Motor neuron (in vitro differentiated cells): ENCODE results near the gene MYO5C. TPM values are rescaled to one million over a fixed set of nuclear protein-coding genes. Genes with fewer than 3 reads are reported as not detected.
A peak's percentile ranks its signal among the peaks of the same experiment; 100 is the strongest.

Experiments used
- ATAC-seq, 8 experiments: fragments of 200-7000 bp; cut with Tn5 transposase; replicated peaks in 6 of 8; 2 replicates each; pipeline ENCODE4 v1.8.0; 2021; ENCODE audit warnings: mild to moderate bottlenecking in 8 of 8, moderate library complexity in 8 of 8
- H3K27ac ChIP-seq, 2 donors: fragments of 250-450 bp; sonication (Bioruptor Pico); 2 replicates each; pipeline ENCODE4 v1.9.0; 2021; ENCODE audit warnings: antibody characterized with exemption in 2 of 2, mild to moderate bottlenecking in 2 of 2, moderate library complexity in 1 of 2
- H3K4me1 ChIP-seq, 2 donors: fragments of 250-450 bp; sonication (Bioruptor Pico); replicated peaks in 1 of 2; 2 replicates each; pipeline ENCODE4 v1.6.1; 2021; ENCODE audit warnings: antibody characterized with exemption in 2 of 2, mild to moderate bottlenecking in 2 of 2, moderate library complexity in 1 of 2
- H3K4me3 ChIP-seq, 5 donors: fragments of 250-450 bp; sonication (Bioruptor Pico); 2 replicates each; pipeline ENCODE4 v1.9.0; 2021; ENCODE audit warnings: antibody characterized with exemption in 5 of 5, mild to moderate bottlenecking in 5 of 5, moderate library complexity in 4 of 5
- whole genome bisulfite sequencing, 10 experiments: fragments of 450-650 bp; shearing (Covaris generic); methylation state at CpG; one replicate each; pipeline ENCODE4 v1.0.0; 2022; 5-methylcytosine and 5-hydroxymethylcytosine counted together
- in situ Hi-C, 9 experiments: fragments of 400-800 bp; cut with MboI; loops; one replicate each; pipeline ENCODE4 v1.15.0; 2021; ENCODE audit warnings: low sequenced_read_pairs in 9 of 9, low pct_unique_long_range_greater_than_20kb in 2 of 9; ENCODE audit not compliant: unreplicated experiment in 9 of 9
- total RNA-seq, 8 experiments: library from RNA; unstranded; fragments of 300-600 nt; gene quantifications; 2 replicates each; pipeline versions ENCODE4 v1.2.3 to v1.2.4, GENCODE V29; 2022

The MYO5C gene
- total RNA-seq, 8 experiments from 2014 or later, result 0.27 to 5.3 (median 0.85) TPM

GRCh38 chr15:52163321-52164190, 132.0 kb downstream of the MYO5C start:
- no peaks in the 10 kb centered on the region for H3K4me1 ChIP-seq
- in situ Hi-C loops, result no loop called here
- 65 to 100% (median 90%) methylated on average over 1 to 9 of the region's 19 CpGs; no CpG with 5 or more reads in 5 of the 10 experiments for WGBS, 10 experiments
- no peak overlapping the region for H3K4me3 ChIP-seq
- H3K27ac ChIP-seq, result no peak overlapping the region
- ATAC-seq, result no peak

GRCh38 chr15:52162876-52163275, 132.7 kb downstream of the MYO5C start:
- 60 to 95% (median 89%) methylated on average over 1 to 13 of the region's 22 CpGs; no CpG with 5 or more reads in 6 of the 10 experiments for WGBS, 10 experiments
- no peaks in the 10 kb centered on the region for H3K4me1 ChIP-seq
- H3K4me3 ChIP-seq, result no peak overlapping the region
- no peak for ATAC-seq
- in situ Hi-C loops, result no loop called here
- H3K27ac ChIP-seq, result no peak overlapping the region

- no peak for ATAC-seq
- Histone ChIP-seq H3K4me3 (no peak overlapping the region), H3K4me1 (no peaks in the 10 kb centered on the region), H3K27ac (no peak overlapping the region)
- in situ Hi-C loops, result no loop called here
- WGBS, 10 experiments, result 27 to 100% (median 90%) methylated on average over 3 to 4 of the region's 4 CpGs
These were observed 133.3 kb downstream of the MYO5C start for GRCh38 chr15:52162260-52162659.

- 80 to 100% (median 97%) methylated on average over 1 to 9 of the region's 13 CpGs; no CpG with 5 or more reads in 4 of the 10 experiments for WGBS, 10 experiments
- in situ Hi-C loops, result no loop called here
- Histone ChIP-seq H3K4me3 (no peak overlapping the region), H3K4me1 (no peaks in the 10 kb centered on the region), H3K27ac (no peak overlapping the region)
- ATAC-seq, result no peak
These were observed 134.1 kb downstream of the MYO5C start for GRCh38 chr15:52161406-52161966.

GRCh38 chr15:52159645-52160044, 136.0 kb downstream of the MYO5C start:
- no peaks in the 10 kb centered on the region for H3K4me1 ChIP-seq
- WGBS, 10 experiments, result 89 to 100% methylated on average over 1 to 2 of the region's 3 CpGs; no CpG with 5 or more reads in 8 of the 10 experiments
- H3K27ac ChIP-seq, result no peak overlapping the region
- no peak overlapping the region for H3K4me3 ChIP-seq
- in situ Hi-C loops, result no loop called here
- no peak for ATAC-seq

- in situ Hi-C loops, result no loop called here
- Histone ChIP-seq H3K27ac (peak overlapping the region in 1 of 2 donors; percentile 30), H3K4me3 (no peak overlapping the region), H3K4me1 (no peaks in the 10 kb centered on the region)
- WGBS, 10 experiments, result 47 to 93% (median 69%) methylated on average over 2 to 9 of the region's 10 CpGs
- ATAC-seq, result peak in 1 of 8 experiments; percentile 21
These were observed 137.4 kb downstream of the MYO5C start for GRCh38 chr15:52158084-52158765.

- ATAC-seq, result peak in 2 of 8 experiments; percentile 85 to 95
- Histone ChIP-seq H3K27ac (no peak overlapping the region), H3K4me1 (no peaks in the 10 kb centered on the region), H3K4me3 (no peak overlapping the region)
- 13 to 80% (median 56%) methylated on average over 1 to 2 of the region's 2 CpGs; no CpG with 5 or more reads in 2 of the 10 experiments for WGBS, 10 experiments
- in situ Hi-C loops, result no loop called here
These were observed 139.7 kb downstream of the MYO5C start for GRCh38 chr15:52155878-52156277.

GRCh38 chr15:52154896-52155865, 140.4 kb downstream of the MYO5C start:
- Histone ChIP-seq H3K4me3 (no peak overlapping the region), H3K27ac (no peak overlapping the region), H3K4me1 (no peaks in the 10 kb centered on the region)
- WGBS, 10 experiments, result 80 to 100% (median 90%) methylated on average over 1 to 5 of the region's 8 CpGs; no CpG with 5 or more reads in 1 of the 10 experiments
- no peak for ATAC-seq
- in situ Hi-C loops, result no loop called here

- WGBS, 10 experiments, result 83 to 100% (median 88%) methylated on average over 1 to 10 of the region's 12 CpGs; no CpG with 5 or more reads in 2 of the 10 experiments
- no peak for ATAC-seq
- no peak overlapping the region for H3K27ac ChIP-seq
These were observed 141.4 kb downstream of the MYO5C start for GRCh38 chr15:52153900-52154895.

GRCh38 chr15:52151353-52151752, 144.3 kb downstream of the MYO5C start:
- H3K4me3 ChIP-seq, result no peak overlapping the region
- ATAC-seq, result no peak
- in situ Hi-C loops, result no loop called here

More at GRCh38 chr15:52153900-52154895, 141.4 kb downstream of the MYO5C start:
- in situ Hi-C loops, result no loop called here
- H3K4me3 ChIP-seq, result no peak overlapping the region
- H3K4me1 ChIP-seq, result peaks cover 0 to 2% of the 10 kb centered on the region in 2 donors

GRCh38 chr15:52150871-52151270, 144.7 kb downstream of the MYO5C start:
- in situ Hi-C loops, result no loop called here
- 90 to 100% (median 100%) methylated on average over 1 to 3 of the region's 4 CpGs; no CpG with 5 or more reads in 6 of the 10 experiments for WGBS, 10 experiments
- ATAC-seq, result peak in 1 of 8 experiments; percentile 82

More at GRCh38 chr15:52151353-52151752, 144.3 kb downstream of the MYO5C start:
- Histone ChIP-seq H3K27ac (no peak overlapping the region), H3K4me1 (peaks cover 0 to 3% of the 10 kb centered on the region in 2 donors)
- WGBS, 10 experiments, result 63 to 100% (median 94%) methylated on average over 1 to 3 of the region's 4 CpGs; no CpG with 5 or more reads in 3 of the 10 experiments

More at GRCh38 chr15:52150871-52151270, 144.7 kb downstream of the MYO5C start:
- Histone ChIP-seq H3K4me1 (peaks cover 0 to 3% of the 10 kb centered on the region in 2 donors), H3K4me3 (no peak overlapping the region), H3K27ac (no peak overlapping the region)
